Measurements from ENCODE around the gene OCA2.
"Not testable (repeated sequence)": the region's sequence is repeated elsewhere in the genome, so short reads cannot be mapped to it uniquely, and the experiment has no call there.

Gene OCA2

DNA sequence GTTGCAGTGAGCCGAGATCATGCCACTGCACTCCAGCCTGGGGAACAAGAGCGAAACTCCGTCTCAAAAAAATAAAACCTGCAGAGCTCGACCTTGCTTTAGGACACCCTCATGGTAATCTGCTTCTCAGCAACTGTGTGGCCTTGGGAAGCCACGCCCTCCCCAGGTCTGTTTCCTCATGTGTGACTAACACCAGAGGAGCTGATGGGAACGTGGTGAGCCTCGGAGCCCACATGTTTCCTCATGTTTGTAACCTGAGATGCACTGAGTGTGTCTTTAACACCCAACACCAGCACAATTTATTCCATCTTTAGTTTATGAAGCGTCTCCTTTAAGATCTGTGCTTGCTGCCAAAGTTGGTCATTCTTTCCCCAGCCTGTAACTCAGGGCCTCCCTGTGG lies 142.8 kb downstream of the OCA2 start:
- H3K27me3 ChIP-seq (ENCODE audit: control insufficient read depth in 1 of 2, insufficient read depth in 2 of 2, low read length in 2 of 2), result no peaks in the 10 kb centered on the region
- H3K9ac ChIP-seq (ENCODE audit: low read depth in 1 of 2, low read length in 2 of 2), result no peak overlapping the region
- no peak overlapping the region for H3K4me3 ChIP-seq (ENCODE audit: low read depth in 1 of 2, low read length in 2 of 2)
- peaks cover 8 to 14% of the 10 kb centered on the region in 2 donors for H3K9me3 ChIP-seq (ENCODE audit: control insufficient read depth in 1 of 2, low read length in 2 of 2)
- no peak overlapping the region for H3K27ac ChIP-seq (ENCODE audit: low read depth, low read length)
- H3K4me1 ChIP-seq (ENCODE audit: control insufficient read depth in 1 of 2, insufficient read depth in 2 of 2, low read length in 2 of 2), result no peaks in the 10 kb centered on the region
- no peaks in the 10 kb centered on the region for H3K36me3 ChIP-seq (ENCODE audit: control insufficient read depth in 1 of 2, insufficient read depth in 2 of 2, low read length in 2 of 2)

DNA sequence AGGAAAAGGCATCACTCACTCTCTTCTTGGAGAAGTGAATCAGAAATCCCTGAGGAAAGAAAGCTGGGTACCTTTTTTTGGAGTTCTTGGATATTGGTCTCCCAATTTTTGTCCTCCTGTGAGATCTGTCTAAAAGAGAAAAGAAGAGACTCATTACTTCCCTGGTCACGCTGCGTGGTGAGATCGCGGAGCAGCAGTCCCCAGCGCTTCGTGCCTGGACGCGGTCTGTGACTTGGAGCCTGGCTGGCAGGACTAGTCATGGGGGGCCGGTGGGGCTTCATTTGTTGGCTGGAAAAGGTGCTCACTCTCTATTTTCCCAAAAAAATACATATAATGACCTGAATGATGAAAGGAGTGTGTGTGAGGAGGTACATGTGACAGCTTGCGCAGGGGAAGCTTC lies 144.0 kb downstream of the OCA2 start:
- Histone ChIP-seq H3K9me3 (ENCODE audit: control insufficient read depth in 1 of 2, low read length in 2 of 2) (peaks cover 8 to 17% of the 10 kb centered on the region in 2 donors), H3K36me3 (ENCODE audit: control insufficient read depth in 1 of 2, insufficient read depth in 2 of 2, low read length in 2 of 2) (no peaks in the 10 kb centered on the region), H3K4me1 (ENCODE audit: control insufficient read depth in 1 of 2, insufficient read depth in 2 of 2, low read length in 2 of 2) (no peaks in the 10 kb centered on the region), H3K27ac (ENCODE audit: low read depth, low read length) (no peak overlapping the region), H3K4me3 (ENCODE audit: low read depth in 1 of 2, low read length in 2 of 2) (no peak overlapping the region), H3K9ac (ENCODE audit: low read depth in 1 of 2, low read length in 2 of 2) (no peak overlapping the region), H3K27me3 (ENCODE audit: control insufficient read depth in 1 of 2, insufficient read depth in 2 of 2, low read length in 2 of 2) (no peaks in the 10 kb centered on the region)

DNA sequence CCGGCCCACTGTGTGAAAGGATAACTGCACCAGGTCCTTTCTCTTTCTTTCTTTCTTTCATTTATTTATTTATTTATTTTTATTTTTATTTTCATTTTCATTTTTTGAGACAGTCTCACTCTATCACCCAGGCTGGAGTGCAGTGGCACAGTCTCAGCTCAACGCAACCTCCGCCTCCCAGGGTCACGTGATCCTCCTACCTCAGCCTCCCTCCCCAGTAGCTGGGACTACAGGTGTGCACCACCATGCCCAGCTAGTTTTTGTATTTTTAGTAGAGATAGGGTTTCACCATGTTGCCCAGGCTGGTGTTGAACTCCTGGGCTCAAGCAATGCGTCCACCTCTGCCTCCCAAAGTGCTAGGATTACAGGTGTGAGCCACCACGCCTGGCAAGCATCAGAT lies 146.5 kb downstream of the OCA2 start:
- H3K27ac ChIP-seq (ENCODE audit: low read depth, low read length); H3K36me3 ChIP-seq (ENCODE audit: control insufficient read depth in 1 of 2, insufficient read depth in 2 of 2, low read length in 2 of 2); H3K4me1 ChIP-seq (ENCODE audit: control insufficient read depth in 1 of 2, insufficient read depth in 2 of 2, low read length in 2 of 2); H3K9ac ChIP-seq (ENCODE audit: low read depth in 1 of 2, low read length in 2 of 2); H3K27me3 ChIP-seq (ENCODE audit: control insufficient read depth in 1 of 2, insufficient read depth in 2 of 2, low read length in 2 of 2); H3K4me3 ChIP-seq (ENCODE audit: low read depth in 1 of 2, low read length in 2 of 2): not testable (repeated sequence)
- peaks cover 12 to 21% of the 10 kb centered on the region in 2 donors for H3K9me3 ChIP-seq (ENCODE audit: control insufficient read depth in 1 of 2, low read length in 2 of 2)

DNA sequence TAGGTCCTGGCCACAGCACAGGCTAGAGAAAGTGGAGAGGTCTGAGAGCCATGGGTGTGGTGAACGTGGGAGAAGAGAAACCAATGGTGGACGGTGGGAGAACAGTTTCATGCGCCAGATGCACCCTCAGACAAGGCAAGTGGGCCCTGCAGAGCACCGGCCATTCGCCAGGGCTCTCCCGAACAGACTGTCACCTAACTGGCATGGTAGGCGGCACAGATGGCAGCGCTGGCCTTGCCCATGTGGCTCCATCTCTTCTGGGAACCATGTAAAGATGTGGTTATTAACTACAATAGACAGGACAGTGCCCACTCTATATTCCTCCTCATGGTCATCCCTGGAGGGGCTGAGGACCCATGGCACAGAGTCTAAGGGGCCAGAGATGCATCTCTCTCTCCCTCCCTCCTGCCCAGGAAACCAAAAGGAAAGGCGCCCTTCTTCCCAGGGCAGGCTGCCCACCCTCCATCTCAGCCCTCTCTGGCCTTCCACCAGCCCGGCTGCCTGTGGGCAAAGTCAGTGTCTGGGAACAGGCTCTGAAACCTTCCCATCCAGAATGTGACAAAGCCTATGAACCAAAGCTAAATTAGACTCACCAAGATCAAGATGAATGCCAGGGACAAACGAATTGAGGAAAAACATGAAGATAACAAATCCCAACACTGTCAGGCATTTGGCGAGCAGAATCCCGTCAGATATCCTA lies 147.8 kb downstream of the OCA2 start:
- no peak overlapping the region for H3K27ac ChIP-seq (ENCODE audit: low read depth, low read length)
- H3K9ac ChIP-seq (ENCODE audit: low read depth in 1 of 2, low read length in 2 of 2), result no peak overlapping the region
- H3K4me3 ChIP-seq (ENCODE audit: low read depth in 1 of 2, low read length in 2 of 2), result no peak overlapping the region
- no peaks in the 10 kb centered on the region for H3K4me1 ChIP-seq (ENCODE audit: control insufficient read depth in 1 of 2, insufficient read depth in 2 of 2, low read length in 2 of 2)
- no peaks in the 10 kb centered on the region for H3K27me3 ChIP-seq (ENCODE audit: control insufficient read depth in 1 of 2, insufficient read depth in 2 of 2, low read length in 2 of 2)
- peaks cover 8 to 25% of the 10 kb centered on the region in 2 donors for H3K9me3 ChIP-seq (ENCODE audit: control insufficient read depth in 1 of 2, low read length in 2 of 2)
- no peaks in the 10 kb centered on the region for H3K36me3 ChIP-seq (ENCODE audit: control insufficient read depth in 1 of 2, insufficient read depth in 2 of 2, low read length in 2 of 2)

DNA sequence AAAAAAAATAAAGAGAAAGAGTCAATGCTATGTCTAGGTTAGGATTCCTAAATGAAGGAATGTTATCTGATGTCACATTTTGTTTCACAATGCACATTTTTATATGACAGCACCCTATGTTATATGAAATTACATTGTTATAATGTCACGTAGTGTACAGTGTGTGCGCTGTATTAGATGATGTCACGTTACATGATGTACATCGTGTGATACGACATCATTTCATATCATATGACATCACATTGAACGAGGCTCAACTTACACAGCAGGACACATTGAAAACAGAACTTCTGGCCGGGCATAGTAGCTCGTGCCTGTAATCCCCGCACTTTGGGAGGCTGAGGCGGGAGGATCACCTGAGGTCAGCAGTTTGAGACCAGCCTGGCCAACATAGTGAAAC lies 150.0 kb downstream of the OCA2 start:
- Histone ChIP-seq H3K9me3 (ENCODE audit: control insufficient read depth in 1 of 2, low read length in 2 of 2) (peaks cover 10 to 22% of the 10 kb centered on the region in 2 donors), H3K4me1 (ENCODE audit: control insufficient read depth in 1 of 2, insufficient read depth in 2 of 2, low read length in 2 of 2) (no peaks in the 10 kb centered on the region), H3K4me3 (ENCODE audit: low read depth in 1 of 2, low read length in 2 of 2) (no peak overlapping the region), H3K36me3 (ENCODE audit: control insufficient read depth in 1 of 2, insufficient read depth in 2 of 2, low read length in 2 of 2) (no peaks in the 10 kb centered on the region), H3K27me3 (ENCODE audit: control insufficient read depth in 1 of 2, insufficient read depth in 2 of 2, low read length in 2 of 2) (no peaks in the 10 kb centered on the region), H3K9ac (ENCODE audit: low read depth in 1 of 2, low read length in 2 of 2) (no peak overlapping the region), H3K27ac (ENCODE audit: low read depth, low read length) (no peak overlapping the region)

GRCh38 chr15:27939246-27939645 lies 159.9 kb downstream of the OCA2 start:
- Histone ChIP-seq H3K9ac (ENCODE audit: low read depth in 1 of 2, low read length in 2 of 2) (no peak overlapping the region), H3K36me3 (ENCODE audit: control insufficient read depth in 1 of 2, insufficient read depth in 2 of 2, low read length in 2 of 2) (no peaks in the 10 kb centered on the region), H3K27ac (ENCODE audit: low read depth, low read length) (no peak overlapping the region), H3K4me1 (ENCODE audit: control insufficient read depth in 1 of 2, insufficient read depth in 2 of 2, low read length in 2 of 2) (no peaks in the 10 kb centered on the region), H3K9me3 (ENCODE audit: control insufficient read depth in 1 of 2, low read length in 2 of 2) (peaks cover 8 to 15% of the 10 kb centered on the region in 2 donors), H3K27me3 (ENCODE audit: control insufficient read depth in 1 of 2, insufficient read depth in 2 of 2, low read length in 2 of 2) (no peaks in the 10 kb centered on the region), H3K4me3 (ENCODE audit: low read depth in 1 of 2, low read length in 2 of 2) (no peak overlapping the region)

- no peaks in the 10 kb centered on the region for H3K4me1 ChIP-seq (ENCODE audit: control insufficient read depth in 1 of 2, insufficient read depth in 2 of 2, low read length in 2 of 2)
- no peak overlapping the region for H3K9ac ChIP-seq (ENCODE audit: low read depth in 1 of 2, low read length in 2 of 2)
- H3K36me3 ChIP-seq (ENCODE audit: control insufficient read depth in 1 of 2, insufficient read depth in 2 of 2, low read length in 2 of 2), result no peaks in the 10 kb centered on the region
- no peak overlapping the region for H3K4me3 ChIP-seq (ENCODE audit: low read depth in 1 of 2, low read length in 2 of 2)
- no peaks in the 10 kb centered on the region for H3K27me3 ChIP-seq (ENCODE audit: control insufficient read depth in 1 of 2, insufficient read depth in 2 of 2, low read length in 2 of 2)
- H3K9me3 ChIP-seq (ENCODE audit: control insufficient read depth in 1 of 2, low read length in 2 of 2), result peaks cover 10 to 13% of the 10 kb centered on the region in 2 donors
- H3K27ac ChIP-seq (ENCODE audit: low read depth, low read length), result no peak overlapping the region
These were observed 161.3 kb downstream of the OCA2 start for GRCh38 chr15:27937851-27938250.

GRCh38 chr15:27936164-27936563 lies 163.0 kb downstream of the OCA2 start:
- Histone ChIP-seq H3K36me3 (ENCODE audit: control insufficient read depth in 1 of 2, insufficient read depth in 2 of 2, low read length in 2 of 2) (no peaks in the 10 kb centered on the region), H3K9ac (ENCODE audit: low read depth in 1 of 2, low read length in 2 of 2) (no peak overlapping the region), H3K27me3 (ENCODE audit: control insufficient read depth in 1 of 2, insufficient read depth in 2 of 2, low read length in 2 of 2) (no peaks in the 10 kb centered on the region), H3K4me3 (ENCODE audit: low read depth in 1 of 2, low read length in 2 of 2) (no peak overlapping the region), H3K27ac (ENCODE audit: low read depth, low read length) (no peak overlapping the region), H3K9me3 (ENCODE audit: control insufficient read depth in 1 of 2, low read length in 2 of 2) (peaks cover 22 to 24% of the 10 kb centered on the region in 2 donors), H3K4me1 (ENCODE audit: control insufficient read depth in 1 of 2, insufficient read depth in 2 of 2, low read length in 2 of 2) (no peaks in the 10 kb centered on the region)

DNA sequence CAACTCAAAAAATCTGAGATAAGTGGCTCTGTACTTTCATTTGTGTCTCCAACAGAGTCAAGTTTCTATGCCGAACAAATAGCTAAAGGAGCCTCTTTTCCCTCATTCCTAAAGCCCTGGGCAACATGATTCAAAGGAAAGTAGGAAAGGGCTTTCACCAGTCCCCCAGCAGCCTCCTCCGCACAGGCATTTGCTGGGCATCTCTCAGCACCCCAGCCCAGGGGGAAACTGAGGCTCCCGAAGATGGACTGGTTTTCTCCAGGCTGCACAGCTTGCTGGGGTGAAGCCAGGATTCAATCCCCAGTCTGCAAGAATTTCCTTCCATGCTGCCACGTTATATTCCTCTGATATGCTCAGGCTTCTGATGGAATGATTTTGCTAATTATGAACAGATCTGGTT lies 163.8 kb downstream of the OCA2 start:
- no peak overlapping the region for H3K9ac ChIP-seq (ENCODE audit: low read depth in 1 of 2, low read length in 2 of 2)
- no peak overlapping the region for H3K27ac ChIP-seq (ENCODE audit: low read depth, low read length)
- H3K4me3 ChIP-seq (ENCODE audit: low read depth in 1 of 2, low read length in 2 of 2), result no peak overlapping the region
- H3K36me3 ChIP-seq (ENCODE audit: control insufficient read depth in 1 of 2, insufficient read depth in 2 of 2, low read length in 2 of 2), result no peaks in the 10 kb centered on the region
- H3K9me3 ChIP-seq (ENCODE audit: control insufficient read depth in 1 of 2, low read length in 2 of 2), result peaks cover 22 to 24% of the 10 kb centered on the region in 2 donors
- no peaks in the 10 kb centered on the region for H3K27me3 ChIP-seq (ENCODE audit: control insufficient read depth in 1 of 2, insufficient read depth in 2 of 2, low read length in 2 of 2)
- H3K4me1 ChIP-seq (ENCODE audit: control insufficient read depth in 1 of 2, insufficient read depth in 2 of 2, low read length in 2 of 2), result no peaks in the 10 kb centered on the region

- Histone ChIP-seq H3K4me3 (ENCODE audit: low read depth in 1 of 2, low read length in 2 of 2) (no peak overlapping the region), H3K9me3 (ENCODE audit: control insufficient read depth in 1 of 2, low read length in 2 of 2) (peaks cover 20 to 22% of the 10 kb centered on the region in 2 donors), H3K9ac (ENCODE audit: low read depth in 1 of 2, low read length in 2 of 2) (no peak overlapping the region), H3K36me3 (ENCODE audit: control insufficient read depth in 1 of 2, insufficient read depth in 2 of 2, low read length in 2 of 2) (no peaks in the 10 kb centered on the region), H3K27ac (ENCODE audit: low read depth, low read length) (no peak overlapping the region), H3K4me1 (ENCODE audit: control insufficient read depth in 1 of 2, insufficient read depth in 2 of 2, low read length in 2 of 2) (no peaks in the 10 kb centered on the region), H3K27me3 (ENCODE audit: control insufficient read depth in 1 of 2, insufficient read depth in 2 of 2, low read length in 2 of 2) (no peaks in the 10 kb centered on the region)
These were observed 164.3 kb downstream of the OCA2 start for GRCh38 chr15:27934782-27935181.

Measured in duodenal mucosa (tissue), 2 donors.